IMR-90 (cell line): Measurements from ENCODE around the gene ERC2. TPM values are rescaled to one million over a fixed set of nuclear protein-coding genes. Genes with fewer than 3 reads are reported as not detected.

Experiments used
- ATAC-seq: fragments of 200-7000 bp; cut with Tn5 transposase; 2 replicates; pipeline ENCODE4 v1.9.1; 2020; ENCODE audit warnings: low read depth, mild to moderate bottlenecking, moderate library complexity
- BruUV-seq: library from RNA; stranded (reverse); fragments of 400-500 nt; replicated peaks from 2 replicates; lab custom pipeline; 2021; lab: Mats Ljungman, UMichigan
- CTCF ChIA-PET: fragments of 300-600 bp; formaldehyde crosslinking; extraction: SDS; loops from one replicate; lab custom pipeline; 2021; ENCODE audit warnings: antibody characterized with exemption; lab: Yijun Ruan, JAX
- POLR2A ChIA-PET: fragments of 300-600 bp; sonication (Branson Sonifier 250); formaldehyde crosslinking; loops from one replicate; lab custom pipeline; 2022; ENCODE audit warnings: antibody characterized with exemption; ENCODE audit not compliant: unreplicated experiment; lab: Charles Lee
- DNase-seq: peaks from one replicate; pipeline ENCODE4 v3.0.0; 2013
- H2AFZ ChIP-seq: replicated peaks from 2 replicates; pipeline ENCODE3; 2013; ENCODE audit warnings: low read length, mild to moderate bottlenecking; ENCODE audit not compliant: poor library complexity
- H2AK5ac ChIP-seq: 2 replicates; pipeline ENCODE4 v1.6.1; 2013; ENCODE audit warnings: low read depth, low read length, inconsistent platforms
- H2AK9ac ChIP-seq: replicated peaks from 2 replicates; pipeline ENCODE3; 2013; ENCODE audit warnings: mild to moderate bottlenecking, low read depth, low read length, moderate library complexity; ENCODE audit not compliant: poor library complexity
- H2BK120ac ChIP-seq: 2 replicates; pipeline ENCODE4 v1.6.1; 2013; ENCODE audit warnings: low read depth, low read length, inconsistent platforms
- H2BK15ac ChIP-seq: 3 replicates; pipeline ENCODE4 v1.6.1; 2013; ENCODE audit warnings: low read depth, low read length, inconsistent platforms
- H2BK20ac ChIP-seq: 2 replicates; pipeline ENCODE4 v1.6.1; 2013; ENCODE audit warnings: low read depth, mild to moderate bottlenecking, inconsistent platforms, low read length, moderate library complexity
- H2BK5ac ChIP-seq: 2 replicates; pipeline ENCODE4 v1.6.1; 2013; ENCODE audit warnings: mild to moderate bottlenecking, low read depth, low read length, inconsistent platforms; ENCODE audit not compliant: poor library complexity, severe bottlenecking
- H3K14ac ChIP-seq: replicated peaks from 2 replicates; pipeline ENCODE4 v1.6.1; 2013; ENCODE audit warnings: low read depth, low read length, inconsistent platforms
- H3K18ac ChIP-seq: 2 replicates; pipeline ENCODE4 v1.6.1; 2013; ENCODE audit warnings: low read depth, low read length, control low read depth
- H3K23ac ChIP-seq: 2 replicates; pipeline ENCODE4 v1.6.1; 2013; ENCODE audit warnings: low read depth, low read length, inconsistent platforms
- H3K27ac ChIP-seq: 2 replicates; pipeline ENCODE4 v1.5.1; 2013; ENCODE audit warnings: mild to moderate bottlenecking, control low read depth, low read length; ENCODE audit not compliant: insufficient read depth
- H3K27me3 ChIP-seq: 2 replicates; pipeline ENCODE4 v1.6.1; 2013; ENCODE audit warnings: low read length; ENCODE audit not compliant: control insufficient read depth, insufficient read depth
- H3K36me3 ChIP-seq: 2 replicates; pipeline ENCODE4 v1.6.1; 2013; ENCODE audit warnings: low read length, mixed read lengths; ENCODE audit not compliant: control insufficient read depth, insufficient read depth
- H3K4ac ChIP-seq: 2 replicates; pipeline ENCODE4 v1.6.1; 2013; ENCODE audit warnings: low read depth, low read length, inconsistent platforms
- H3K4me1 ChIP-seq: 2 replicates; pipeline ENCODE4 v1.6.1; 2013; ENCODE audit warnings: low read length, mixed read lengths; ENCODE audit not compliant: control insufficient read depth, insufficient read depth
- H3K4me2 ChIP-seq: 2 replicates; pipeline ENCODE4 v1.6.1; 2013; ENCODE audit warnings: low read depth, mild to moderate bottlenecking, control low read depth, low read length, moderate library complexity
- H3K4me3 ChIP-seq: 2 replicates; pipeline ENCODE4 v1.5.1; 2013; ENCODE audit warnings: low read depth, mild to moderate bottlenecking, control low read depth, low read length, moderate library complexity; ENCODE audit not compliant: insufficient read depth
- H3K56ac ChIP-seq: 2 replicates; pipeline ENCODE4 v1.6.1; 2013; ENCODE audit warnings: low read length, inconsistent platforms; ENCODE audit not compliant: insufficient read depth; ENCODE audit errors: extremely low read depth
- H3K79me1 ChIP-seq, 2 experiments: 2 replicates each; pipeline ENCODE4 v1.6.1; 2013; ENCODE audit warnings: low read length in 2 of 2, inconsistent platforms in 1 of 2, low read depth in 1 of 2
- H3K9ac ChIP-seq: 2 replicates; pipeline ENCODE4 v1.6.1; 2013; ENCODE audit warnings: low read depth, low read length, control low read depth
- H3K9me1 ChIP-seq: 2 replicates; pipeline ENCODE4 v1.6.1; 2013; ENCODE audit warnings: low read length, inconsistent platforms; ENCODE audit not compliant: insufficient read depth
- H3K9me3 ChIP-seq: 2 replicates; pipeline ENCODE4 v1.6.1; 2013; ENCODE audit warnings: low read length; ENCODE audit not compliant: control insufficient read depth, insufficient read depth
- H4K20me1 ChIP-seq: 2 replicates; pipeline ENCODE4 v1.6.1; 2013; ENCODE audit warnings: low read length, inconsistent platforms; ENCODE audit not compliant: insufficient read depth
- H4K5ac ChIP-seq: 2 replicates; pipeline ENCODE4 v1.6.1; 2013; ENCODE audit warnings: mild to moderate bottlenecking, low read depth, low read length, control low read depth
- H4K8ac ChIP-seq, 2 experiments: 2 replicates each; pipeline ENCODE4 v1.6.1; 2013; ENCODE audit warnings: low read depth in 2 of 2, low read length in 2 of 2, control low read depth in 1 of 2, inconsistent platforms in 1 of 2
- H4K91ac ChIP-seq: 2 replicates; pipeline ENCODE4 v1.6.1; 2013; ENCODE audit warnings: low read depth, low read length, inconsistent platforms; ENCODE audit not compliant: insufficient read depth
- BHLHE40 ChIP-seq: fragments of 150-350 bp; IDR thresholded peaks from 2 replicates; pipeline ENCODE4 v1.6.1; 2016; ENCODE audit warnings: mild to moderate bottlenecking, low read depth, low read length
- CEBPB ChIP-seq: IDR thresholded peaks from 2 replicates; pipeline ENCODE4 v1.6.1; 2012; ENCODE audit warnings: low read depth, low read length, improper control_type of control experiment
- CHD1 ChIP-seq: IDR thresholded peaks from 2 replicates; pipeline ENCODE4 v1.6.1; 2012; ENCODE audit warnings: low read depth, low read length, improper control_type of control experiment
- CTCF ChIP-seq: conservative IDR thresholded peaks from 2 replicates; pipeline ENCODE4 v1.5.1; 2012; ENCODE audit warnings: mild to moderate bottlenecking, low read depth, low read length, improper control_type of control experiment
- ELK1 ChIP-seq: fragments of 150-350 bp; IDR thresholded peaks from 2 replicates; pipeline ENCODE4 v1.6.1; 2016; ENCODE audit warnings: low read depth, mild to moderate bottlenecking, low read length, moderate library complexity, borderline replicate concordance
- FOS ChIP-seq: fragments of 150-350 bp; IDR thresholded peaks from 2 replicates; pipeline ENCODE4 v1.6.1; 2016; ENCODE audit warnings: low read depth, low read length
- MAFK ChIP-seq: IDR thresholded peaks from 2 replicates; pipeline ENCODE4 v1.6.1; 2012; ENCODE audit warnings: low read depth, low read length, improper control_type of control experiment
- MAZ ChIP-seq: IDR thresholded peaks from 2 replicates; pipeline ENCODE4 v1.6.1; 2012; ENCODE audit warnings: low read depth, mild to moderate bottlenecking, low read length, improper control_type of control experiment, moderate library complexity, borderline replicate concordance
- MXI1 ChIP-seq: IDR thresholded peaks from 2 replicates; pipeline ENCODE4 v1.6.1; 2012; ENCODE audit warnings: low read depth, mild to moderate bottlenecking, low read length, moderate library complexity, borderline replicate concordance
- NFE2L2 ChIP-seq: fragments of 150-350 bp; IDR thresholded peaks from 2 replicates; pipeline ENCODE4 v1.6.1; 2016; ENCODE audit warnings: low read depth, mild to moderate bottlenecking, low read length
- POLR2A ChIP-seq: IDR thresholded peaks from 2 replicates; pipeline ENCODE4 v1.6.1; 2012; ENCODE audit warnings: mild to moderate bottlenecking, low read depth, low read length
- RAD21 ChIP-seq: IDR thresholded peaks from 2 replicates; pipeline ENCODE4 v1.6.1; 2012; ENCODE audit warnings: low read length, improper control_type of control experiment
- RCOR1 ChIP-seq: IDR thresholded peaks from 2 replicates; pipeline ENCODE4 v1.6.1; 2012; ENCODE audit warnings: mild to moderate bottlenecking, low read length, improper control_type of control experiment; ENCODE audit not compliant: insufficient replicate concordance
- RFX5 ChIP-seq: IDR thresholded peaks from 2 replicates; pipeline ENCODE4 v1.8.0; 2012; ENCODE audit warnings: low read depth, mild to moderate bottlenecking, low read length, moderate library complexity
- SMC3 ChIP-seq: fragments of 150-350 bp; IDR thresholded peaks from 2 replicates; pipeline ENCODE4 v1.6.1; 2016; ENCODE audit warnings: low read depth, mild to moderate bottlenecking, antibody characterized with exemption, low read length, moderate library complexity
- USF2 ChIP-seq: fragments of 150-350 bp; IDR thresholded peaks from 2 replicates; pipeline ENCODE4 v1.6.1; 2017; ENCODE audit warnings: mild to moderate bottlenecking, antibody characterized with exemption, low read length, low read depth
- WGBS, 2 experiments: methylation state at CpG; one replicate each; pipeline versions ENCODE4 v1.1.5 to v1.1.7; 2013; ENCODE audit warnings: missing lambda C conversion rate in 2 of 2; ENCODE audit not compliant: insufficient read length in 1 of 2; ENCODE audit errors: extremely low coverage in 2 of 2; 5-methylcytosine and 5-hydroxymethylcytosine counted together
- dilution Hi-C: fragments of 300-500 bp; cut with HindIII; formaldehyde crosslinking; loops from one replicate; pipeline ENCODE4 v1.14.3; 2018; ENCODE audit warnings: low sequenced_read_pairs; ENCODE audit not compliant: unreplicated experiment
- in situ Hi-C: fragments of 300-500 bp; cut with MboI; formaldehyde crosslinking; loops from 3 replicates; pipeline ENCODE4 v1.14.3; 2019; ENCODE audit warnings: low sequenced_read_pairs, inconsistent platforms, mixed read lengths
- intact Hi-C: fragments of 100-400 bp; cut with micrococcal nuclease; formaldehyde crosslinking; loops from 2 replicates; pipeline ENCODE4 v1.10.0; 2022
- polyA plus RNA-seq, 3 experiments: library from polyadenylated mRNA; depleted of rRNA; stranded (reverse); fragments of >200 nt; gene quantifications; 2 replicates each; pipeline ENCODE4 v1.2.3, GENCODE V29; 2012; ENCODE audit warnings: low replicate concordance in 1 of 3
- total RNA-seq: library from RNA; depleted of rRNA; stranded (reverse); fragments of >200 nt; gene quantifications from 2 replicates; pipeline ENCODE4 v1.2.3, GENCODE V29; 2012

Gene ERC2
- total and polyA plus RNA-seq, 2 of the 4 experiments (the other 2 are of a cell fraction) = 0.17 to 0.18 TPM

DNA sequence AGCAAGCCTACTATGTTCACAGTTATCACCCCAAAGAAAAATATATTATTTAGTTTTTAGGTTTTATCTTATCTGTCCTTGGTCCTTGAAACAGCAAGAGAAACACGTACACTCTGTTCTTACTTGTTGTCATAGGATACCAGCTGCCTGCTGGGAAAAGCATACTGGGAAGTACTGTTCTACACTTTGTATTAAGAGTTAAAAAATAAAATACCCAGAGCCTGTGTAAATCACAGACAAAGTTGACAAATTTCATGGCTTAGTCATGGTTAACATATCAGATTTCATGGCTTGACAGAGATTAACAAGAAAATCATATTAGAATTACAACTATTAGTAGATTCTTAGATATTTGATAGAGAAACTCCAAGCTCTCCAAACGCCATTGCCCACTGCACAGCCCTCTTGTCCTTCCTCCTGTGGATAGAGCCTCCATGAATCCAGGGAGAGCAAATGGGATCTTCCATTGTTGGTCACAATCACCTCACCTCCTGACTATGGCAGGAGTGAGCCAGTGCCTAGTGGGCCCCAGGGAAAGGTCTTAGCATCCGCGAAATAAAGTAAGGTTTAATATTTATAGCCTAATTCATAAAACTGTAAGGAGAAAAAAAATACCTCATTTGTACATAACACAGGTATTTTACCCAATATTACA, 853.1 kb downstream of the ERC2 start:
- Histone ChIP-seq H3K18ac (no peak overlapping the region), H2AK5ac (peak overlapping the region; percentile 23; the same call in 1 of the 2 replicates), H3K4me2 (no peak overlapping the region), H3K4me1 (peaks cover 2% of the 10 kb centered on the region; the same call in 1 of the 2 replicates), H3K27me3 (peaks cover 1% of the 10 kb centered on the region; the same call in 1 of the 2 replicates), H4K8ac (no peak overlapping the region; a peak in 1 of 4 replicates), H3K4me3 (no peak overlapping the region), H2BK120ac (no peak overlapping the region), H3K23ac (no peak overlapping the region), H2AK9ac (no peak overlapping the region), H3K36me3 (no peaks in the 10 kb centered on the region), H3K4ac (no peak overlapping the region), H3K9me3 (no peaks in the 10 kb centered on the region), H4K5ac (peak overlapping the region; percentile 42; the same call in 1 of the 2 replicates), H3K9ac (no peak overlapping the region), H4K91ac (no peak overlapping the region), H2BK15ac (no peak overlapping the region), H2BK5ac (no peak overlapping the region), H3K14ac (no peak overlapping the region), H2BK20ac (no peak overlapping the region), H3K9me1 (no peaks in the 10 kb centered on the region), H3K79me1 (no peaks in the 10 kb centered on the region), H3K56ac (no peak overlapping the region), H2AFZ (no peak overlapping the region), H3K27ac (peak overlapping the region; percentile 37; the same call in 1 of the 2 replicates), H4K20me1 (no peaks in the 10 kb centered on the region)
- BruUV-seq = no TSS peak
- dilution Hi-C loops (no loop called here), intact Hi-C loops (no loop called here), in situ Hi-C loops (no loop called here)
- no peak for TF ChIP-seq CHD1
- TF ChIP-seq CEBPB = no peak
- no peak for TF ChIP-seq ELK1
- no peak for TF ChIP-seq BHLHE40
- no peak for TF ChIP-seq RCOR1
- no peak for TF ChIP-seq POLR2A
- TF ChIP-seq RAD21 = no peak
- TF ChIP-seq CTCF = no peak
- TF ChIP-seq MXI1 = no peak
- no peak for TF ChIP-seq RFX5
- TF ChIP-seq USF2 = no peak
- no peak for TF ChIP-seq NFE2L2
- TF ChIP-seq MAFK = no peak
- TF ChIP-seq FOS = no peak
- TF ChIP-seq SMC3 = no peak
- TF ChIP-seq MAZ = no peak
- WGBS, 2 experiments = no CpG with 5 or more reads among the region's 4 CpGs
- CTCF ChIA-PET = no interaction called here
- POLR2A ChIA-PET = no interaction called here
- ATAC-seq (peak; percentile 70), DNase-seq (peak; percentile 41)
